Body of pancreas (tissue), 4 donors: Measurements from ENCODE around the gene HMOX2. TPM values are rescaled to one million over a fixed set of nuclear protein-coding genes. Genes with fewer than 3 reads are reported as not detected.
A peak's percentile ranks its signal among the peaks of the same experiment; 100 is the strongest.

Source experiments
- ATAC-seq: fragments of 150-250 bp; one replicate; pipeline ENCODE4 v1.9.1; 2016
- DNase-seq, 4 donors: peaks; one replicate each; pipeline ENCODE4 v3.0.0-alpha.2; 2019
- H3K27ac ChIP-seq, 4 donors: fragments of 200-600 bp; sonication (generic); 1 replicate in 3 of 4; 2 replicates in 1 of 4; pipeline versions ENCODE4 v1.5.1 to v1.6.1; 2016 to 2019; ENCODE audit warnings: mild to moderate bottlenecking in 1 of 4, mixed read lengths in 1 of 4, moderate library complexity in 1 of 4
- H3K27me3 ChIP-seq, 2 donors: fragments of 200-600 bp; sonication (generic); one replicate each; pipeline ENCODE4 v1.6.0; 2016; ENCODE audit warnings: mild to moderate bottlenecking in 1 of 2
- H3K36me3 ChIP-seq, 2 donors: fragments of 200-600 bp; sonication (generic); replicated peaks in 1 of 2; 2 replicates each; pipeline ENCODE4 v1.5.1; 2016; ENCODE audit warnings: low read depth in 2 of 2; ENCODE audit not compliant: insufficient read depth in 1 of 2
- H3K4me1 ChIP-seq: fragments of 200-600 bp; sonication (generic); one replicate; pipeline ENCODE4 v1.6.0; 2016
- H3K4me3 ChIP-seq, 2 donors: fragments of 200-600 bp; sonication (generic); 1 replicate in 1 of 2; 2 replicates in 1 of 2; pipeline ENCODE4 v1.5.1; 2016 to 2019
- H3K9me3 ChIP-seq, 3 donors: fragments of 200-600 bp; sonication (generic); 1 replicate in 2 of 3; 2 replicates in 1 of 3; pipeline ENCODE4 v1.5.1; 2016
- POLR2A ChIP-seq, 3 donors: fragments of 450-650 bp; IDR thresholded peaks; one replicate each; pipeline ENCODE4 v1.6.1; 2016; ENCODE audit warnings: antibody characterized with exemption in 3 of 3, mild to moderate bottlenecking in 2 of 3
- WGBS, 2 donors: methylation state at CpG; one replicate each; pipeline ENCODE4 v1.1.5; 2017; 5-methylcytosine and 5-hydroxymethylcytosine counted together
- intact Hi-C: fragments of 100-400 bp; cut with DNase I; formaldehyde crosslinking; loops from one replicate; pipeline ENCODE4 v1.15.1; 2023
- total RNA-seq, 2 donors: library from RNA; depleted of rRNA; stranded (reverse); fragments of >200 nt; gene quantifications; one replicate each; pipeline ENCODE4 v1.1.0, GENCODE V29; 2016
- TF ChIP-seq, protein P1 (sequence below), 7 experiments: fragments of 450-650 bp in 4 of 7; fragments of 200-600 bp in 3 of 7; sonication (generic) in 3 of 7; IDR thresholded peaks; one replicate each; pipeline ENCODE4 v1.5.1; 2016 to 2019; ENCODE audit warnings: antibody characterized with exemption in 7 of 7

Gene HMOX2
- total RNA-seq, 2 donors from 2014 or later: 18.4 to 115 TPM

DNA sequence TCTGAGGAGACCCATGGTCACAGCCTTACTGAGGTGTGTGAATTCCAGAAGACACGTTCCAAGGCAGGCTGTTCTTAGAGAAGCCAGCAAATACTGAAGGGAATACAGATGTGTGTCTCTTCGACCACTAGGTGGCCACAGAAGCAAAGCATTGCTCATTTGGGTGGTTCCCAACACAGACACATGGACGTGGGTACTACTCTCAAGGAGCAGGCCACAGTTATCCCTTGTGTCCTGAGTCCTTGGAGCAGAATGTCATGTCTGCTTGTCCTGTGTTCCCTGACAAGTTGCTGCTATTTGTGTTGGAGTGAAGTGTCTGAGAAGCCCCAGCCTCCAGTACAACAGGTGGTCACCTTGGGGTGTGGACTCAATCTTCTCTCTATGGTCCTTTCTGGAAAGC lies 30.3 kb downstream of the HMOX2 start:
- Histone ChIP-seq H3K4me1 (peaks cover 14% of the 10 kb centered on the region), H3K27ac (peak overlapping the region in 1 of 4 donors; percentile 22), H3K27me3 (no peaks in the 10 kb centered on the region), H3K9me3 (no peaks in the 10 kb centered on the region), H3K4me3 (no peak overlapping the region), H3K36me3 (peaks cover 7 to 24% of the 10 kb centered on the region in 2 donors)
- 0 to 2% methylated on average over 3 of the region's 3 CpGs for WGBS, 2 donors
- peak; percentile 71 to 81 (median 76) for DNase-seq
- peak; percentile 88 for ATAC-seq
- no peak for TF ChIP-seq POLR2A (IDR thresholded peaks at IDR 0.05)
- TF ChIP-seq, protein P1, sequence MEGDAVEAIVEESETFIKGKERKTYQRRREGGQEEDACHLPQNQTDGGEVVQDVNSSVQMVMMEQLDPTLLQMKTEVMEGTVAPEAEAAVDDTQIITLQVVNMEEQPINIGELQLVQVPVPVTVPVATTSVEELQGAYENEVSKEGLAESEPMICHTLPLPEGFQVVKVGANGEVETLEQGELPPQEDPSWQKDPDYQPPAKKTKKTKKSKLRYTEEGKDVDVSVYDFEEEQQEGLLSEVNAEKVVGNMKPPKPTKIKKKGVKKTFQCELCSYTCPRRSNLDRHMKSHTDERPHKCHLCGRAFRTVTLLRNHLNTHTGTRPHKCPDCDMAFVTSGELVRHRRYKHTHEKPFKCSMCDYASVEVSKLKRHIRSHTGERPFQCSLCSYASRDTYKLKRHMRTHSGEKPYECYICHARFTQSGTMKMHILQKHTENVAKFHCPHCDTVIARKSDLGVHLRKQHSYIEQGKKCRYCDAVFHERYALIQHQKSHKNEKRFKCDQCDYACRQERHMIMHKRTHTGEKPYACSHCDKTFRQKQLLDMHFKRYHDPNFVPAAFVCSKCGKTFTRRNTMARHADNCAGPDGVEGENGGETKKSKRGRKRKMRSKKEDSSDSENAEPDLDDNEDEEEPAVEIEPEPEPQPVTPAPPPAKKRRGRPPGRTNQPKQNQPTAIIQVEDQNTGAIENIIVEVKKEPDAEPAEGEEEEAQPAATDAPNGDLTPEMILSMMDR (IDR thresholded peaks at IDR 0.05): peak; percentile 64 to 90 (median 84)
- intact Hi-C loops: no loop called here

DNA sequence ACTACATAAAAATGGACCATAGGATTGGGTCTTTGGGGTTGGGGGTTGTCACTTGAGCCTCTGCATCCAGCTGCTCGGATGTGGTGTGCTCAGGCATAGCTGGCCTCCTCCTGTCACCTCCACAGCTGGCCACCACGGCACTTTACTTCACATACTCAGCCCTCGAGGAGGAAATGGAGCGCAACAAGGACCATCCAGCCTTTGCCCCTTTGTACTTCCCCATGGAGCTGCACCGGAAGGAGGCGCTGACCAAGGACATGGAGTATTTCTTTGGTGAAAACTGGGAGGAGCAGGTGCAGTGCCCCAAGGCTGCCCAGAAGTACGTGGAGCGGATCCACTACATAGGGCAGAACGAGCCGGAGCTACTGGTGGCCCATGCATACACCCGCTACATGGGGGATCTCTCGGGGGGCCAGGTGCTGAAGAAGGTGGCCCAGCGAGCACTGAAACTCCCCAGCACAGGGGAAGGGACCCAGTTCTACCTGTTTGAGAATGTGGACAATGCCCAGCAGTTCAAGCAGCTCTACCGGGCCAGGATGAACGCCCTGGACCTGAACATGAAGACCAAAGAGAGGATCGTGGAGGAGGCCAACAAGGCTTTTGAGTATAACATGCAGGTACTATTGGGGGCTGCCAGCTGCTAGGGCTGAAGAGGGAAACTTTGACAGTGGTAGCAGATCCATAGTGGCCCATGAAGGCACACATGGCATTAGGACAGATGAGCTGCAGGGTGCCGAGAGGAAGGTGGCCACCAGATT lies 31.6 kb downstream of the HMOX2 start:
- TF ChIP-seq, protein P1 (IDR thresholded peaks at IDR 0.05): no peak
- no peak for TF ChIP-seq POLR2A (IDR thresholded peaks at IDR 0.05)
- WGBS, 2 donors: 88 to 95% methylated on average over 12 to 17 of the region's 17 CpGs
- H3K36me3 ChIP-seq: peaks cover 7 to 24% of the 10 kb centered on the region in 2 donors
- intact Hi-C loops: no loop called here
- H3K27me3 ChIP-seq: no peaks in the 10 kb centered on the region
- H3K9me3 ChIP-seq: no peaks in the 10 kb centered on the region
- no peak overlapping the region for H3K4me3 ChIP-seq
- DNase-seq: no peak
- H3K27ac ChIP-seq: no peak overlapping the region
- H3K4me1 ChIP-seq: peaks cover 8% of the 10 kb centered on the region
- no peak for ATAC-seq

- H3K27ac ChIP-seq: no peak overlapping the region
- no peak for ATAC-seq
- DNase-seq: no peak
Observed at GRCh38 chr16:4508806-4509205, 32.6 kb downstream of the HMOX2 start.

DNA sequence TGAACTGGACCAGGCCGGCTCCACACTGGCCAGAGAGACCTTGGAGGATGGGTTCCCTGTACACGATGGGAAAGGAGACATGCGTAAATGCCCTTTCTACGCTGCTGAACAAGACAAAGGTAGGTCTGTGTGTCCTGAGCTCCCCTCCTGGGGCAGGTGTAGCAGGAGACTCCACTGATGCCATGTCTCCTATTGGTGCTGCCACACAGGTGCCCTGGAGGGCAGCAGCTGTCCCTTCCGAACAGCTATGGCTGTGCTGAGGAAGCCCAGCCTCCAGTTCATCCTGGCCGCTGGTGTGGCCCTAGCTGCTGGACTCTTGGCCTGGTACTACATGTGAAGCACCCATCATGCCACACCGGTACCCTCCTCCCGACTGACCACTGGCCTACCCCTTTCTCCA lies 33.2 kb downstream of the HMOX2 start:
- Histone ChIP-seq H3K27ac (no peak overlapping the region), H3K9me3 (no peaks in the 10 kb centered on the region), H3K36me3 (peaks cover 7 to 24% of the 10 kb centered on the region in 2 donors), H3K27me3 (no peaks in the 10 kb centered on the region), H3K4me3 (no peak overlapping the region), H3K4me1 (peaks cover 18% of the 10 kb centered on the region)
- WGBS, 2 donors: 91 to 92% methylated on average over 2 to 8 of the region's 8 CpGs
- no peak for DNase-seq
- no peak for TF ChIP-seq POLR2A (IDR thresholded peaks at IDR 0.05)
- TF ChIP-seq, protein P1 (IDR thresholded peaks at IDR 0.05): no peak
- no peak for ATAC-seq
- intact Hi-C loops: no loop called here

More at GRCh38 chr16:4508806-4509205, 32.6 kb downstream of the HMOX2 start:
- peaks cover 7 to 24% of the 10 kb centered on the region in 2 donors for H3K36me3 ChIP-seq
- no peaks in the 10 kb centered on the region for H3K9me3 ChIP-seq
- TF ChIP-seq POLR2A (IDR thresholded peaks at IDR 0.05): no peak
- TF ChIP-seq, protein P1 (IDR thresholded peaks at IDR 0.05): no peak
- intact Hi-C loops: no loop called here
- no peaks in the 10 kb centered on the region for H3K27me3 ChIP-seq
- no peak overlapping the region for H3K4me3 ChIP-seq
- WGBS, 2 donors: 88% methylated on average over 3 of the region's 3 CpGs; no CpG with 5 or more reads in 1 of the 2 donors
- H3K4me1 ChIP-seq: peaks cover 12% of the 10 kb centered on the region
